HAP-1 (cell line): Measurements from ENCODE around the gene WRNIP1.
A peak's percentile ranks its signal among the peaks of the same experiment; 100 is the strongest.

Experiments
- DNase-seq, 2 experiments: peaks; one replicate each; pipeline ENCODE4 v3.0.0-alpha.2; 2016 to 2020; ENCODE audit warnings: low spot score in 2 of 2
- H3K27me3 ChIP-seq: fragments of 250-450 bp; sonication (Bioruptor Pico); 2 replicates; pipeline ENCODE4 v1.5.1; 2020; ENCODE audit warnings: low read depth, mild to moderate bottlenecking, moderate library complexity
- H3K36me3 ChIP-seq: fragments of 250-450 bp; sonication (Bioruptor Pico); replicated peaks from 2 replicates; pipeline ENCODE4 v1.5.1; 2020; ENCODE audit warnings: mild to moderate bottlenecking
- H3K4me1 ChIP-seq: fragments of 250-450 bp; sonication (Bioruptor Pico); 2 replicates; pipeline ENCODE4 v1.5.1; 2020; ENCODE audit warnings: mild to moderate bottlenecking
- H3K4me3 ChIP-seq: fragments of 250-450 bp; sonication (Bioruptor Pico); 2 replicates; pipeline ENCODE4 v1.5.1; 2020; ENCODE audit warnings: mild to moderate bottlenecking, moderate library complexity
- H3K9me3 ChIP-seq: fragments of 250-450 bp; sonication (Bioruptor Pico); 2 replicates; pipeline ENCODE4 v1.5.1; 2020; ENCODE audit warnings: mild to moderate bottlenecking, moderate library complexity
- in situ Hi-C: fragments of 300-500 bp; cut with MboI; formaldehyde crosslinking; loops from 3 replicates; pipeline ENCODE4 v1.14.3; 2020; ENCODE audit warnings: low sequenced_read_pairs, inconsistent platforms, mixed read lengths

Gene WRNIP1

GRCh38 chr6:2772840-2773239 lies 7.6 kb downstream of the WRNIP1 start:
- Histone ChIP-seq H3K4me3 (no peak overlapping the region), H3K36me3 (peaks cover 41% of the 10 kb centered on the region), H3K27me3 (no peaks in the 10 kb centered on the region), H3K9me3 (no peaks in the 10 kb centered on the region), H3K4me1 (peaks cover 36% of the 10 kb centered on the region)
- DNase-seq: no peak
- in situ Hi-C loops: loop anchor here (10.0 kb wide), 1 partner anchor 282 kb away; no protein-coding TSS in a partner anchor

- in situ Hi-C loops: loop anchor here (10.0 kb wide), 1 partner anchor 281 kb away; no protein-coding TSS in a partner anchor
These were observed 8.3 kb downstream of the WRNIP1 start for GRCh38 chr6:2773449-2773848.

GRCh38 chr6:2775003-2775402 lies 9.8 kb downstream of the WRNIP1 start:
- in situ Hi-C loops: loop anchor here (10.0 kb wide), 1 partner anchor 280 kb away; no protein-coding TSS in a partner anchor
- H3K9me3 ChIP-seq: no peaks in the 10 kb centered on the region
- DNase-seq: no peak
- H3K4me3 ChIP-seq: no peak overlapping the region
- no peaks in the 10 kb centered on the region for H3K27me3 ChIP-seq
- H3K4me1 ChIP-seq: peaks cover 16% of the 10 kb centered on the region
- peaks cover 48% of the 10 kb centered on the region for H3K36me3 ChIP-seq

More at GRCh38 chr6:2773449-2773848, 8.3 kb downstream of the WRNIP1 start:
- H3K4me3 ChIP-seq: no peak overlapping the region
- peaks cover 30% of the 10 kb centered on the region for H3K4me1 ChIP-seq
- H3K9me3 ChIP-seq: no peaks in the 10 kb centered on the region
- peaks cover 41% of the 10 kb centered on the region for H3K36me3 ChIP-seq
- no peak for DNase-seq
- no peaks in the 10 kb centered on the region for H3K27me3 ChIP-seq

- Histone ChIP-seq H3K4me3 (no peak overlapping the region), H3K9me3 (no peaks in the 10 kb centered on the region), H3K36me3 (peaks cover 53% of the 10 kb centered on the region), H3K27me3 (no peaks in the 10 kb centered on the region), H3K4me1 (no peaks in the 10 kb centered on the region)
- in situ Hi-C loops: loop anchor here (10.0 kb wide), 1 partner anchor 278 kb away; no protein-coding TSS in a partner anchor
- no peak for DNase-seq
These were observed 12.1 kb downstream of the WRNIP1 start for GRCh38 chr6:2777249-2777648.

- no peaks in the 10 kb centered on the region for H3K27me3 ChIP-seq
- DNase-seq: no peak
- H3K36me3 ChIP-seq: peaks cover 46% of the 10 kb centered on the region
- no peak overlapping the region for H3K4me3 ChIP-seq
- no peaks in the 10 kb centered on the region for H3K4me1 ChIP-seq
- in situ Hi-C loops: no loop called here
- H3K9me3 ChIP-seq: no peaks in the 10 kb centered on the region
These were observed 15.0 kb downstream of the WRNIP1 start for GRCh38 chr6:2780102-2780737.

- Histone ChIP-seq H3K9me3 (no peaks in the 10 kb centered on the region), H3K4me1 (no peaks in the 10 kb centered on the region), H3K36me3 (peaks cover 37% of the 10 kb centered on the region), H3K4me3 (no peak overlapping the region), H3K27me3 (no peaks in the 10 kb centered on the region)
- no peak for DNase-seq
- in situ Hi-C loops: no loop called here
These were observed 16.6 kb downstream of the WRNIP1 start for GRCh38 chr6:2781685-2782355.

GRCh38 chr6:2782356-2782708 lies 17.1 kb downstream of the WRNIP1 start:
- DNase-seq: no peak
- peaks cover 38% of the 10 kb centered on the region for H3K36me3 ChIP-seq
- in situ Hi-C loops: no loop called here

GRCh38 chr6:2782825-2783187 lies 17.6 kb downstream of the WRNIP1 start:
- H3K9me3 ChIP-seq: no peaks in the 10 kb centered on the region
- H3K4me1 ChIP-seq: no peaks in the 10 kb centered on the region
- H3K36me3 ChIP-seq: peaks cover 42% of the 10 kb centered on the region
- H3K27me3 ChIP-seq: no peaks in the 10 kb centered on the region
- DNase-seq: no peak
- H3K4me3 ChIP-seq: no peak overlapping the region
- in situ Hi-C loops: no loop called here

More at GRCh38 chr6:2782356-2782708, 17.1 kb downstream of the WRNIP1 start:
- H3K9me3 ChIP-seq: no peaks in the 10 kb centered on the region
- no peaks in the 10 kb centered on the region for H3K27me3 ChIP-seq
- no peaks in the 10 kb centered on the region for H3K4me1 ChIP-seq
- H3K4me3 ChIP-seq: no peak overlapping the region

GRCh38 chr6:2783188-2783963 lies 18.2 kb downstream of the WRNIP1 start:
- peaks cover 43% of the 10 kb centered on the region for H3K36me3 ChIP-seq
- no peaks in the 10 kb centered on the region for H3K9me3 ChIP-seq
- DNase-seq: no peak
- in situ Hi-C loops: no loop called here
- no peak overlapping the region for H3K4me3 ChIP-seq
- no peaks in the 10 kb centered on the region for H3K27me3 ChIP-seq
- H3K4me1 ChIP-seq: no peaks in the 10 kb centered on the region

- no peak for DNase-seq
- in situ Hi-C loops: no loop called here
- H3K36me3 ChIP-seq: peaks cover 37% of the 10 kb centered on the region
- no peak overlapping the region for H3K4me3 ChIP-seq
- H3K9me3 ChIP-seq: no peaks in the 10 kb centered on the region
- no peaks in the 10 kb centered on the region for H3K27me3 ChIP-seq
- H3K4me1 ChIP-seq: no peaks in the 10 kb centered on the region
These were observed 18.9 kb downstream of the WRNIP1 start for GRCh38 chr6:2784061-2784460.

- DNase-seq: no peak
- Histone ChIP-seq H3K9me3 (no peaks in the 10 kb centered on the region), H3K36me3 (peaks cover 37% of the 10 kb centered on the region), H3K4me1 (no peaks in the 10 kb centered on the region), H3K27me3 (no peaks in the 10 kb centered on the region), H3K4me3 (no peak overlapping the region)
- in situ Hi-C loops: no loop called here
These were observed 19.7 kb downstream of the WRNIP1 start for GRCh38 chr6:2784930-2785329.

GRCh38 chr6:2786269-2786668 lies 21.1 kb downstream of the WRNIP1 start:
- Histone ChIP-seq H3K27me3 (no peaks in the 10 kb centered on the region), H3K9me3 (no peaks in the 10 kb centered on the region), H3K4me1 (no peaks in the 10 kb centered on the region), H3K4me3 (no peak overlapping the region), H3K36me3 (peaks cover 33% of the 10 kb centered on the region)
- DNase-seq: no peak
- in situ Hi-C loops: no loop called here

GRCh38 chr6:2790588-2791449 lies 25.6 kb downstream of the WRNIP1 start:
- Histone ChIP-seq H3K36me3 (peaks cover 7% of the 10 kb centered on the region), H3K4me3 (no peak overlapping the region), H3K27me3 (no peaks in the 10 kb centered on the region), H3K4me1 (no peaks in the 10 kb centered on the region), H3K9me3 (no peaks in the 10 kb centered on the region)
- in situ Hi-C loops: no loop called here
- DNase-seq: peak; percentile 73
